ENCODE measurements around the gene ERBB4.
"Not testable (repeated sequence)": the region's sequence is repeated elsewhere in the genome, so short reads cannot be mapped to it uniquely, and the experiment has no call there.

Gene ERBB4

GRCh38 chr2:211745295-211746097 is 793.1 kb downstream of the ERBB4 start:
- peak in 36 of 56 donors; percentile 2 to 61 (median 24) for DNase-seq

- DNase-seq = peak in 2 of 56 donors; percentile 15 to 18
Measured at GRCh38 chr2:211744379-211744778, 794.2 kb downstream of the ERBB4 start.

GRCh38 chr2:211741966-211742365 is 796.6 kb downstream of the ERBB4 start:
- DNase-seq = no peak

GRCh38 chr2:211737282-211737681 is 801.3 kb downstream of the ERBB4 start:
- no peak for DNase-seq

DNA sequence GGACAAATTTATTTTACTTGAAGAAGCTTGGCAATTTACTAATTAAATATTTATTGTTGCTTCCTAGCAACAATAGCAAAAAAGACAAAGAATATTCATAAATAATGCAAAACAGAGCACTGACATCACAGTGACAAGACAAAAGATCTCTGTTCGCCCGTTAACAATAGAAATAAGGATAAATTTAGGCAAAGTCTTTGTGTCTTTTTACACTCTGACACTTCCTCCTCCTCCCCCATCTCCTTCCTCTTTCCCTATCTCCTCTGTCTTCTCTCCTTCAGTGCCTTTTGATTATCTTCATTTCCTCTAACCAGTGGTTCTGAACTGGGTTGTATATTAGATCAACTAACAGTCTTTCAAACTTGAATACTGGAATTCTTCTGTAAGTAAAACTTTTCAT is 808.4 kb downstream of the ERBB4 start:
- DNase-seq = peak in 1 of 56 donors; percentile 11

DNA sequence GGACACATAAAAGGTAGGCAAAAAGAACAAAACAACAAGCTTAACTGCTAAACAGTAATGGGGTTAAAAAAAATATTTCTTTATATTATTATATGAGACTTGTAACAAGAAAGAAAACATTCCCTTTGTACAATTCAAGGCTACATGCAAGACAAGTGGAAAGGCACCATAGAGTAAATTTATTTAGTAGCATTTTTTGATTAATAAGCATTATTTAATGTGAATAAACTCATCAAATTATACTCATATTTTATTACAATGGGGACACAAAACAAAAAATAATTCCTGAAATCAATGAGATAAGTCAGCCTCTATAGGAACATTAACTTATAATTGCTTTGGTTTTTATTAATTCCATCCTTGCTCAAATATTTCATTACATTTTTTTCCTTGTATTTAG is 809.2 kb downstream of the ERBB4 start:
- DNase-seq = no peak

GRCh38 chr2:211724933-211725332 is 813.7 kb downstream of the ERBB4 start:
- peak in 26 of 56 donors; percentile 2 to 72 (median 12) for DNase-seq

- DNase-seq = no peak
Measured at GRCh38 chr2:211723398-211723797, 815.2 kb downstream of the ERBB4 start.

GRCh38 chr2:211722928-211723327 is 815.7 kb downstream of the ERBB4 start:
- no peak for DNase-seq

- DNase-seq = not testable (repeated sequence)
Measured at GRCh38 chr2:211721874-211722273, 816.7 kb downstream of the ERBB4 start.

DNA sequence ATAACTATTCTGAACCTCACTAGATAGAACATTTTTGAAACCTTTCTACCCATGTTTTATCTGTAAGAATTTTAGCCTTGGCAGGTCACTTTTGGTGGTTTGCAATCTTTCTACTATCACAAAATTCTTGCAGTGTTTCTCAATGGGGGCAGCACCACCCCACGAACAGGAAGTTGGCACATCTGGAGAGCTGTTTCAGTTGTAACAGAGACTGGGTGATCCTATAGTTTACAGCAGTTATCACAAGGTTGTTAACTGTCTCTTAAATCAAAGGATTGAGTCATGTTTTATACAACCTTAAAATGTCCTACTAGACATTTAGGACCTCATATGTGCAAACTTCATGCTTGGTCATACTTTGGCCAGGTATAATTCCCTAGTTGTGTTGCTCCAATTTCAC is 829.2 kb downstream of the ERBB4 start:
- DNase-seq = no peak

DNA sequence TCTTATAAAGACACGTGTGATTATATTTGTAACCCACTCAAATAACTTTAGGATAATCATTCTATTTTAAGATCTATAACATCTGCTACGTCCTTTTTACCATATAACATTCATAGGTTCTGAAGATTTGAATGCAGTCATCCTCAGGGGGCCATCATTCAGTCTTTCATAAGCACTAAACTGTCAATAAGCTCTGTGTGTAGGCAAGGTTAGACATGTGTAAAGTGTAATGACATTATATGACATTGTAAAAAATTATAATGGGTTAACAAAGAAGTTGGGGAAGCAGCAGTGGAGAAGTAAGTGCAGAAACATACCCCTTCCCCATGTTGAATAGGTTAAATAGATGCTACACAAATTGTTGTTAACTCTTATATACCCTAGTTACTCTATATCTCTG is 845.9 kb downstream of the ERBB4 start:
- DNase-seq = no peak

DNA sequence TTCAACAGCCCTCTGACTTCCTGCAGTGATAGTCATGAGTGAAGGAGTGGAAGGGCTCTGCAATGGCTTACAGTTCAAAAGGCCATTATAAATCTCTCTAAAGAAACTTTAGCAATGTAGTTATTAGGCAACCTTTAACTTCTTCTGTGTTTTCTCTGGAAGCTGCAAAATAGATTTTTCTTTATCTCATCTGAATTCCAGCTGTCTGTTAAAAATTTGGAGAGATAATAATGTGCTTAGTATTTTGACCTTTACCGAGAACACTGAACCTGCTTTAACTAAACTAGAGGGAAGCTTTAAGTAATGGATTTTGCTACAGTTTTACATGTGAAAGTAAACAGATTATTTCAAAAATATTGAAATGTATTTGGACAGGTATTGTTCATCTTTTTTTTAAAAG is 847.9 kb downstream of the ERBB4 start:
- no peak for DNase-seq

DNA sequence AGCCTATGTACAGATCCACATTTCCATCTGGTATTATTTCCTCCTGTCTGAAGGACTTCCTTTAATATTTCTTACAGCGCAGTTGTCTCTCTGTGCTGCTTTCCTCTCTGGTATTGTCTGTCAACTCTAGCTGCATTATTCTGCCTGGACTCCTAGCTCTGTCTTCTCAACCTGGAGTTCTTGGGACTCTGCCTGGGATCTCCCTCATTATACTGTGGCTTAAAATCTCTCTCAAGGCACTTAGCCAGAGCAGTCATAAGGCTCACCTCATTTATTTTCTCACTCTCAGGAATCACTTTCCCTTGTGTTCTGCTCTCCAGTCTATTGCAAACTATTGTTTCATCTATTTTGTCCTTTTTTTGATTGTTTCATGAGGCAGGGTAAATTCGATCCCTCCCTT is 850.4 kb downstream of the ERBB4 start:
- DNase-seq = no peak

DNA sequence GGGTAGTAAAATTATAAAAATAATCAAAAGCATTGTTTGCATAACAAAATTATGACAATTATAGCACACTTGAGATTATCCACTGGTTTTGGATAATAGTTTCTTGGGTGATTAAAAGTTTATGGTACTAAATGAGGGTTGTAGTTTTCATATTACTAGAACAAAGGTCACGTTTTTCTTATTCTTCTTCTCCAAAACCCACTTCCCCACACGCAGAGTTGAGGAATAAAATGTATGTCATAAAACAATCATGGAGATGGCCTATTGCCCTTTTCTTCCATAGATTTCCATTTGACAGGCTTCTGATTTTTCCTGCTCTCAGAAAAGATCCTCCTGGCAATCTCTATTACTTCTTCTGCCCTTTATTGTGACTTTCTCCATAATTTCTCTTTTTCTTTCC is 863.9 kb downstream of the ERBB4 start:
- DNase-seq = no peak

DNA sequence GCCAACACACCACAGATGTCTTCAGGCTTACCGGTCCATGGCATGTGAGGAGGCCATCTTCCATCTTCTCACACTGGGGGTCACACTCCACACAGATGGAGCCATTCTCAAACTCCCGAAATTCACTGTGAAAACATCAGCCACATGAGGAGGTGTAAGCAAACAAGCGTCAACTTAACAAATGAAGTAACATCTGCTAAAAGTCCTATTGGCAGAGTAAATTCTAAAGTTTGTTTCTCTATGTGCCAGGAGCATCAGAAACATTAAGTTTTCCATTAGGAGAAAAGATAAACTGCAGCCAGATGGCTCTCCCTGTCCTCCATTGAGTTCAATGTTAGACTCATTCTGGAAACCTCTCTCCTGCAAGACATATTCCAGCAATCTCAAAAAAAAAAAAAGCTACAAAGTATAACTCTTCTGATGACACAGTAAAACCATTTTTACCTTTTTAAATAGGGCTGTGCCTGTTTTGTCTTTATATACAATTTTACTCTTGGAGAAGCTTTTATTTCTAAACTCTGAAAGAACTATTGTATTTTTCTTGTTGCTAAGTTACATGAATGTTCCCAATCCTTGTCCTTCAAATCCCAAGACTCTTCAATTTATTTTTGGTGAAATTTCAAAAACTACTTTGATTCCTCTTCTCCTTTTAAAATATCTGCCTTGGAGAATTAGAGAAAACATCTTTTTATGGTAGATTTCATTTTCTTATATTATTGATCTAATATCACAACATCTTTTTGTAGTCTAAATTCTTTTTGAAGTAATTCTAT is 865.3 kb downstream of the ERBB4 start:
- DNase-seq = no peak

- DNase-seq = no peak
Measured at GRCh38 chr2:211671977-211672376, 866.6 kb downstream of the ERBB4 start.

DNA sequence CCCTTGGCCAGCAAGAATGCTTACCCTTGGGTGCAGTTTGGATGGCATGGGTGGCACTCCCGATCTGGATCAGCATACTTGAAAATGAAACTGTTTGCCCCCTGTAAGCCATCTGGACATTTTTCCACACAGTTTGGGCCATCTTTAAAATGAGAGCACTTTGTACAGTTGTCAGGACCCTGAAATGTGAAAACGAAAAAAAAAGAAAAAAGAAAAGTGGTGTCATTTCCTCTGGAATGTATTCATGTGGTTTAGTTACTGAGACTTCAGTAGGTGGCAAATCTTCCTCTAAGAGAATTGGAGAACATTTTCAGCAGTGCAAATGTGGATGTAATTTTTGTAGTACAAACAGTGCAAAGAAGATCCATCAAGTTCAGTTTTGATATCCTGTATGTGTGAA is 873.3 kb downstream of the ERBB4 start:
- DNase-seq = no peak

GRCh38 chr2:211664321-211664720 is 874.3 kb downstream of the ERBB4 start:
- DNase-seq = no peak

DNA sequence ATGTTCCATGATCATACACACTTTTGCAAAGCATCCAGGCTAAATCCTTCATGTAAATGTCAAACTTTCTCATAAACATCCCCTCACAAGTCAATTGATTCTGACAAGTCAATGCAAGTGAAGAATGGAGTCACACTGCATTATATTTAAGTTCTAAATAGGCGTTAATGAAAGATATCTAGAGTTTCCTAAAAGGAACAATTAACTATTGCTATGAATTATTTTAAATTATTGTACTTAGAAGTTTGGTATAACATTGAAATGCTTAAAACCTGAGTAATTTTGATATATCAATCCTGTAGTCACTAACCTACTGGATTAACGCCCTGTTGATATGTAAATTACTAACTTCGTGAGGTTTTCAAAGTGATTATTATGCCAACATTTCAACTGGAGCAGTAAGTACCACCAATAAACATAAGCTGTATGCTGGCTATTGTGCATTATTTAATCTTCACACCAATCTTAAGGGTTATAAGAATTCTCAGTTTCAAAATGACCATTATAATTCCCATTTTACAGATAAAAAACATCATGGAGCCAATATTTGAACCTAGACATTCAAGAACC is 884.3 kb downstream of the ERBB4 start:
- no peak for DNase-seq

DNA sequence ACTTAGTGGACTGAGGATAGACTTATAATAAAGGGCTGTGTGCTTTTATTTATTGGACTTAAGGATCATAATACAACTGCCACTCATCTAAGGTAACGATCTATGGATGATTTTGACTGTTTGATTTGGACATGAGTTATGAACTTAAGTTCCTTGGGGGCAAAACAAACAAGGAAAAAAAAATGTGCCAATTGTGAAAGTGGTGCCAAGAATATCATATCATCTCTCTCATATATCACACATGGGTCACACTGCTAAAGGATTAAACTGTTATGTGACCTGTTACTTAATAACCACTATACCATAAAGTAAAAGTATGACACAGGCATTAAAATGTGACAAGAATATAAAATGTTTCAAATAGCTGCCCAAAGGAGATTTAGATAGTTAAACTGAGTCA is 886.3 kb downstream of the ERBB4 start:
- no peak for DNase-seq

DNA sequence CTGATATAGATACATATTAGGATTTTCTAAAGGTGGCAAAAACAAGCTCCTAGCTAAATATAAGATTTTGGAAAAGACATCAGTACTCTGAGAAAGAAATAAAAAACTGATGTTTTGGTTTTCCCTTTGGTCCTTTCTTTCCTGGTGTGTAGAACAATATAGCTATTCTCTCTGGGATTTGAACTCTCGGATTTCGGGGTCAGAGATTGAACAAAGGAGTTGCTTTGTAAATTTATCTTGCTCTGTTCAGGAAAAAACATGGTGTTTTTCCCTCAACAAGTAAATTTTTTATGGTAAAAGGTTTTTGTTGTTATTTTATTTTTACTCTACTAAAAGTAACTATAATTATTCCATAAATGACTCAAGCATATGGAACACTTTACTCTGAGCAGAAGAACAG is 889.3 kb downstream of the ERBB4 start:
- no peak for DNase-seq
